ENCODE results near the gene IL36RN. TPM values are rescaled to one million over a fixed set of nuclear protein-coding genes. Genes with fewer than 3 reads are reported as not detected.
A peak's percentile ranks its signal among the peaks of the same experiment; 100 is the strongest.

The IL36RN gene
- total RNA-seq, 1 donor from 2014 or later, result 0.14 TPM

DNA sequence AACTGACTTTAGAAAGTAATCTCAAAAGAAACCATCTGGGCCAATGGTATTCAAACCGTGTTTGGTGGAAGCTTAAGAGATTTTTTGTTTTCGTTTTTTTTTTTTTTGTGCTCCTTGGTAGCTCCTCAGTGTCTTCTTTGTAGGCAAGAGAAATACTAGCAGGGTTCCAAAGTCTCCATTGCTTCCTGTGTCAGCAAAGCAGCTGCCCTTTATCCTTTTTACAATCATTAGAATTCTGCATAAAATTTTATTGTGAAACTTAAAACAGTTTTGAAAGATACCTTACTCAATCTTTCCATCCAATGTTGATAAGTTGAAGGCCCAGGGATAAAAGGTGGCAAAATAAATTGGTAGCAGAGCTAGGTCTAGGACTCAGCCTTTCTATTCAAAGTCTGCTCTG lies 9.3 kb downstream of the IL36RN start:
- H2AFZ ChIP-seq (ENCODE audit: low read depth, low read length), result no peak overlapping the region
- no peak overlapping the region for H3K4me3 ChIP-seq (ENCODE audit: insufficient read depth, low read depth, low read length)
- Mint-ChIP-seq H3K4me3 (ENCODE audit: unreplicated experiment) (no peak overlapping the region), H3K4me1 (ENCODE audit: low read depth, unreplicated experiment) (peaks cover 17% of the 10 kb centered on the region), H3K27me3 (ENCODE audit: low read depth, unreplicated experiment) (peaks cover 38% of the 10 kb centered on the region), H3K36me3 (ENCODE audit: low read depth, unreplicated experiment) (no peaks in the 10 kb centered on the region), H3K9me3 (ENCODE audit: unreplicated experiment) (peaks cover 9% of the 10 kb centered on the region), H3K27ac (ENCODE audit: unreplicated experiment) (no peak overlapping the region)
- no peak overlapping the region for H3K27ac ChIP-seq (ENCODE audit: low read depth, low read length)
- peaks cover 6% of the 10 kb centered on the region for H3K9me3 ChIP-seq (ENCODE audit: insufficient read depth, low read depth, low read length)
- TF ChIP-seq, protein P1, sequence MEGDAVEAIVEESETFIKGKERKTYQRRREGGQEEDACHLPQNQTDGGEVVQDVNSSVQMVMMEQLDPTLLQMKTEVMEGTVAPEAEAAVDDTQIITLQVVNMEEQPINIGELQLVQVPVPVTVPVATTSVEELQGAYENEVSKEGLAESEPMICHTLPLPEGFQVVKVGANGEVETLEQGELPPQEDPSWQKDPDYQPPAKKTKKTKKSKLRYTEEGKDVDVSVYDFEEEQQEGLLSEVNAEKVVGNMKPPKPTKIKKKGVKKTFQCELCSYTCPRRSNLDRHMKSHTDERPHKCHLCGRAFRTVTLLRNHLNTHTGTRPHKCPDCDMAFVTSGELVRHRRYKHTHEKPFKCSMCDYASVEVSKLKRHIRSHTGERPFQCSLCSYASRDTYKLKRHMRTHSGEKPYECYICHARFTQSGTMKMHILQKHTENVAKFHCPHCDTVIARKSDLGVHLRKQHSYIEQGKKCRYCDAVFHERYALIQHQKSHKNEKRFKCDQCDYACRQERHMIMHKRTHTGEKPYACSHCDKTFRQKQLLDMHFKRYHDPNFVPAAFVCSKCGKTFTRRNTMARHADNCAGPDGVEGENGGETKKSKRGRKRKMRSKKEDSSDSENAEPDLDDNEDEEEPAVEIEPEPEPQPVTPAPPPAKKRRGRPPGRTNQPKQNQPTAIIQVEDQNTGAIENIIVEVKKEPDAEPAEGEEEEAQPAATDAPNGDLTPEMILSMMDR (IDR thresholded peaks at IDR 0.05; ENCODE audit: insufficient read depth, low read depth, low read length), result no peak
- TF ChIP-seq EZH2 (IDR thresholded peaks at IDR 0.05; ENCODE audit: insufficient read depth, low read length), result no peak
- DNase-seq (ENCODE audit: low read depth) (no peak), FAIRE-seq (no peak)
- no peak overlapping the region for H3K9ac ChIP-seq (ENCODE audit: low read length)
- H3K4me2 ChIP-seq (ENCODE audit: low read length), result no peak overlapping the region
- H3K79me2 ChIP-seq (ENCODE audit: insufficient read depth, low read length), result no peaks in the 10 kb centered on the region
- no peaks in the 10 kb centered on the region for H4K20me1 ChIP-seq (ENCODE audit: insufficient read depth, low read length)
- peaks cover 8% of the 10 kb centered on the region for H3K27me3 ChIP-seq (ENCODE audit: insufficient read depth, low read length)
- H3K36me3 ChIP-seq (ENCODE audit: insufficient read depth, low read length), result no peaks in the 10 kb centered on the region
- H3K4me1 ChIP-seq (ENCODE audit: insufficient read depth, low read length), result no peaks in the 10 kb centered on the region

DNA sequence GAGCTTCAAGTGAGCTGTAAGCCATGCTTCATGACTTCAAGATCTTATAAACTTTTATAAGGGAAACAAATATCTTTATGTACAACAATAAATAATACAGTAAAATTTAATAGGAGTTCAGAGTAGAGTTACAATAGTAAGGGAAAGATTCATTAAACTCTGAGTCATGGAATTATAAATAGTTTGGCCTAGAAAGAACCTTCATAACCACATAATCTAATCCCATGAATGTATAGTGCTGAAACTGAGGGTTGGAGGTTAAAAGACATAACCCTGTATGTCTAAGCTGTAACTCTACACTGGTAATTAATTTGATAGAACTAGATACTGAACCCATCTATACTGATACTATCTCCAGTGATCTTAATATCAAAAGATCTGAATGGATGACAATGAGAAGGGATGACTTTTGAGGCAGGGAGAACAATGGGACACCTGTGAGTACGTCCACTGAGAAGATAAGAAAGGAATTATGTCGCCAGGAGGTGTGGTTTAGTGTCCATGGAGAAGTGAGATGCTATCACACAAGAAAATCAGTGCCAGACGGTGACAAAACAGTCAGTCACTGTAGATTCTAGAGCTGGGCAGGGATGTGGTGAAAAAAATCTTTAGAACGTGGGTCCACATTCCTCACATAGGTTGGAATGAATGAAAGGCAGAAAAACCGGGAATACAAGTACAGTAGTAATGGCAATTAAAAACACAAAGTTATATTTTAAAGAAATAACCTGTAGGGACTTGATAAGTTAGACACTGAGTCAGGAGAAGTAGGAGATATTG lies 9.9 kb downstream of the IL36RN start:
- H3K27me3 Mint-ChIP-seq (ENCODE audit: low read depth, unreplicated experiment), result peaks cover 36% of the 10 kb centered on the region
- peaks cover 17% of the 10 kb centered on the region for H3K4me1 Mint-ChIP-seq (ENCODE audit: low read depth, unreplicated experiment)
- no peaks in the 10 kb centered on the region for H3K36me3 ChIP-seq (ENCODE audit: insufficient read depth, low read length)
- H3K9ac ChIP-seq (ENCODE audit: low read length), result no peak overlapping the region
- peaks cover 9% of the 10 kb centered on the region for H3K9me3 Mint-ChIP-seq (ENCODE audit: unreplicated experiment)
- H3K4me3 Mint-ChIP-seq (ENCODE audit: unreplicated experiment), result no peak overlapping the region
- no peaks in the 10 kb centered on the region for H3K4me1 ChIP-seq (ENCODE audit: insufficient read depth, low read length)
- H4K20me1 ChIP-seq (ENCODE audit: insufficient read depth, low read length), result no peaks in the 10 kb centered on the region
- H3K27me3 ChIP-seq (ENCODE audit: insufficient read depth, low read length), result peaks cover 7% of the 10 kb centered on the region
- DNase-seq (ENCODE audit: low read depth) (no peak), FAIRE-seq (peak; percentile 49)
- no peaks in the 10 kb centered on the region for H3K36me3 Mint-ChIP-seq (ENCODE audit: low read depth, unreplicated experiment)
- H3K4me3 ChIP-seq (ENCODE audit: insufficient read depth, low read depth, low read length), result no peak overlapping the region
- no peak overlapping the region for H3K27ac Mint-ChIP-seq (ENCODE audit: unreplicated experiment)
- H3K27ac ChIP-seq (ENCODE audit: low read depth, low read length), result no peak overlapping the region
- no peak overlapping the region for H3K4me2 ChIP-seq (ENCODE audit: low read length)
- no peak for TF ChIP-seq EZH2 (IDR thresholded peaks at IDR 0.05; ENCODE audit: insufficient read depth, low read length)
- TF ChIP-seq, protein P1 (IDR thresholded peaks at IDR 0.05; ENCODE audit: insufficient read depth, low read depth, low read length), result no peak
- no peak overlapping the region for H2AFZ ChIP-seq (ENCODE audit: low read depth, low read length)
- H3K79me2 ChIP-seq (ENCODE audit: insufficient read depth, low read length), result no peaks in the 10 kb centered on the region
- H3K9me3 ChIP-seq (ENCODE audit: insufficient read depth, low read depth, low read length), result peaks cover 6% of the 10 kb centered on the region
